ENCODE measurements around the gene ANXA4. TPM values are rescaled to one million over a fixed set of nuclear protein-coding genes. Genes with fewer than 3 reads are reported as not detected.

The ANXA4 gene
- polyA plus RNA-seq, 1 of the 3 experiments (the other 2 are of a cell fraction): 137 TPM

DNA sequence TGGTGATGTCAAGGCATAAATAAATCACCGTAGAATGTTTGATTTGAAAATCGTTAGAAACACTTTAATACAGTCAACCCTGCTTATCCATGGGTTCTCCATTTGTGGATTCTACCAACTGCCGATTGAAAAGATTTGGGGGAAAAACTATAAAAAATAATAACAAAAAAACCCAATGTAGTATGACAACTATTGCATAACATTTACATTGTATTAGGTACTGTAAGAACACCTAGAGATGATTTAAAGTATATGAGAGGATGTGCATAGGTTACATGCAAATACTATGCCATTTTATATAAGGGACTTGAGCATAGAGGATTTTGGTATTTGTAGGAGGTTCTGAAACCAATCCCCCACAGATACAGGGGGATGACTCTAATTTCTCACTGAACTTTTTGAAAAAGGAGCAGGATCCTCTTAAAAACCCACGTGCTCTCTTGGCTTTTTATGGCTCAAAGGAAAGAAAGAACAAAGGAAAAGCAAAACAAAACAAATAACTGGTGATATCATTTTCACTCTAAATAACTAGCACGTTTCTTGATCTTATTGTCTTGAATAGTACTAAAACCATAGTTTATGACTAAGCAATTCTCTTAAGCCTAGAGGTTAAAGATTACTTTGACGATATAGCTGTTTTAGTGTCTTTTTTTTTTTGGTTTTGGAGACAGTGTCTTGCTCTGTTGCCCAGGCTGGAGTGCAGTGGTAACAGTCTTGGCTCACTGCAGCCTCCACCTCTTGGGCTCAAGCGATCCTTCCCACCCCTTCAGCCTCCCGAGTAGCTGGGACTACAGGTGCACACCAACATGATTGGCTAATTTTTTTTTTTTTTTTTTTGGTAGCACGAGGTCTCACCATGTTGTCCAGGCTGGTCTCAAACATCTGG is 104.5 kb downstream of the ANXA4 start:
- CTCF ChIA-PET: interaction anchor here (0.8 to 1.4 kb wide), 2 partner anchors 12 to 122 kb away, joined by 3 read pairs; no protein-coding TSS in a partner anchor
- Histone ChIP-seq H3F3A (replicated peaks; ENCODE audit: insufficient read depth) (no peaks in the 10 kb centered on the region), H4K20me1 (ENCODE audit: insufficient read depth) (no peaks in the 10 kb centered on the region), H3K4me1 (ENCODE audit: control insufficient read depth in 1 of 2, insufficient read depth in 2 of 2, low read depth in 1 of 2, low read length in 1 of 2) (no peaks in the 10 kb centered on the region), H3K9me2 (no peaks in the 10 kb centered on the region), H3K4me2 (no peak overlapping the region), H3K27ac (ENCODE audit: low read depth in 2 of 2, low read length in 1 of 2) (no peak overlapping the region), H3K36me3 (replicated peaks in 1 of 2; ENCODE audit: control insufficient read depth in 1 of 2, insufficient read depth in 2 of 2, low read length in 1 of 2) (peaks cover 45 to 52% of the 10 kb centered on the region in 2 experiments), H3K9me3 (no peaks in the 10 kb centered on the region), H3K4me3 (ENCODE audit: low read depth in 2 of 2, low read length in 1 of 2) (no peak overlapping the region), H3K27me3 (ENCODE audit: insufficient read depth) (no peaks in the 10 kb centered on the region), H2AFZ (ENCODE audit: low read depth) (no peak overlapping the region), H3K9ac (no peak overlapping the region), H3K79me2 (ENCODE audit: insufficient read depth) (no peaks in the 10 kb centered on the region)
- POLR2A ChIA-PET: no interaction called here
- WGBS (ENCODE audit: low lambda C conversion rate): 88% methylated on average over 9 of the region's 9 CpGs
- TF ChIP-seq RCOR1 (IDR thresholded peaks at IDR 0.05; ENCODE audit: low read length) (no peak), RXRA (IDR thresholded peaks at IDR 0.05; ENCODE audit: borderline replicate concordance, low read depth) (no peak), GATA2 (CRISPR knock-in tag; IDR thresholded peaks at IDR 0.05) (no peak), EP300 (IDR thresholded peaks at IDR 0.05; ENCODE audit: borderline replicate concordance in 1 of 2, low read depth in 1 of 2, low read length in 1 of 2) (no peak), FOXJ3 (CRISPR knock-in tag; IDR thresholded peaks at IDR 0.05) (no peak), MXI1 (IDR thresholded peaks at IDR 0.05; ENCODE audit: low read depth, low read length) (no peak), SMC3 (IDR thresholded peaks at IDR 0.05; ENCODE audit: low read depth, low read length) (no peak)
- TF ChIP-seq, protein P1, sequence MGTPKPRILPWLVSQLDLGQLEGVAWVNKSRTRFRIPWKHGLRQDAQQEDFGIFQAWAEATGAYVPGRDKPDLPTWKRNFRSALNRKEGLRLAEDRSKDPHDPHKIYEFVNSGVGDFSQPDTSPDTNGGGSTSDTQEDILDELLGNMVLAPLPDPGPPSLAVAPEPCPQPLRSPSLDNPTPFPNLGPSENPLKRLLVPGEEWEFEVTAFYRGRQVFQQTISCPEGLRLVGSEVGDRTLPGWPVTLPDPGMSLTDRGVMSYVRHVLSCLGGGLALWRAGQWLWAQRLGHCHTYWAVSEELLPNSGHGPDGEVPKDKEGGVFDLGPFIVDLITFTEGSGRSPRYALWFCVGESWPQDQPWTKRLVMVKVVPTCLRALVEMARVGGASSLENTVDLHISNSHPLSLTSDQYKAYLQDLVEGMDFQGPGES (IDR thresholded peaks at IDR 0.05; ENCODE audit: low read depth, low read length): no peak
- DNase-seq: no peak

DNA sequence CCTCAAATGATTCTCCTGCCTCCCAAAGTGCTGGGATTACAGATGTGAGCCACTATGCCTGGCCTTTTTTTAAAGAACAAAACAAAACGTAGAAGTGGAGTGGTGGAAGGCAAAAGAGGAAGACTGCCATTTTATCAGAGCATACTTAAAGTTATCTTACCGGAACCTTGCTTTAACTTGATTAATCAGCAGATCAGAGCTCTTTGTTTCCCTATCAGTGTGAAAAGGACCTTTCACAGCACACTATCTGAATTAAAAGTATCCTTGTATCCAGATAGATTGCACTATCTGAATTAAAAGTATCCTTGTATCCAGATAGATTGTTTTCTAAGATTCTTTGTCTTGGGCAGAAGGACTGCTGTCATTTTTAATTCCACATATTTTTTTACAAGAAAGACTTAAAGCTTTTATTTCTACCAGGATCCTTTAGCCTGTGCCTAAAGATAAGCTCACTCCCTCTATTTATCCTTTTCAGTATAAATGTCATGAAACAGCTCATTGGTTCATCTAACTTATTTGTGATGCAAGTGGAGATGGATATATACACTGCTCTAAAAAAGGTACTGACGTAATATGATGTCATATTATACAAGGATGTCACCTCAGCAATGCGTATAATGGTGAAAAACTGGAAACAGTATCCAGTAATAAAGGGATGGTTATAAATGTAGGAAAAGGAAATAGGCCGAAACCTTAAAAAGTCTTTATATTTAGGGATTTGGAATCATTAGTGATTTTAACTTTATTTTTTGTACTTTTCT is 105.3 kb downstream of the ANXA4 start:
- no peak overlapping the region for H3K9ac ChIP-seq
- no peaks in the 10 kb centered on the region for H4K20me1 ChIP-seq (ENCODE audit: insufficient read depth)
- no peak for TF ChIP-seq SMC3 (IDR thresholded peaks at IDR 0.05; ENCODE audit: low read depth, low read length)
- no peak for TF ChIP-seq RCOR1 (IDR thresholded peaks at IDR 0.05; ENCODE audit: low read length)
- TF ChIP-seq FOSL2 (IDR thresholded peaks at IDR 0.05; ENCODE audit: borderline replicate concordance, low read depth): no peak
- TF ChIP-seq POLR2AphosphoS5 (IDR thresholded peaks at IDR 0.05; ENCODE audit: low read depth, low read length): no peak
- POLR2A ChIA-PET: no interaction called here
- H3K9me2 ChIP-seq: no peaks in the 10 kb centered on the region
- peaks cover 45 to 50% of the 10 kb centered on the region in 2 experiments for H3K36me3 ChIP-seq (replicated peaks in 1 of 2; ENCODE audit: control insufficient read depth in 1 of 2, insufficient read depth in 2 of 2, low read length in 1 of 2)
- no peaks in the 10 kb centered on the region for H3K27me3 ChIP-seq (ENCODE audit: insufficient read depth)
- DNase-seq: no peak
- H3K4me1 ChIP-seq (ENCODE audit: control insufficient read depth in 1 of 2, insufficient read depth in 2 of 2, low read depth in 1 of 2, low read length in 1 of 2): no peaks in the 10 kb centered on the region
- CTCF ChIA-PET: interaction anchor here (0.8 to 1.4 kb wide), 2 partner anchors 11 to 122 kb away, joined by 3 read pairs; no protein-coding TSS in a partner anchor
- H3K4me3 ChIP-seq (ENCODE audit: low read depth in 2 of 2, low read length in 1 of 2): no peak overlapping the region
- WGBS (ENCODE audit: low lambda C conversion rate): 95% methylated on average over 5 of the region's 5 CpGs
- H3F3A ChIP-seq (replicated peaks; ENCODE audit: insufficient read depth): no peaks in the 10 kb centered on the region
- no peak overlapping the region for H3K4me2 ChIP-seq
- no peaks in the 10 kb centered on the region for H3K9me3 ChIP-seq
- H2AFZ ChIP-seq (ENCODE audit: low read depth): no peak overlapping the region
- H3K79me2 ChIP-seq (ENCODE audit: insufficient read depth): no peaks in the 10 kb centered on the region
- H3K27ac ChIP-seq (ENCODE audit: low read depth in 2 of 2, low read length in 1 of 2): no peak overlapping the region

Measured in SK-N-SH (cell line).